Vagina (tissue), 2 donors: ENCODE data around the gene LRRC8E. TPM values are rescaled to one million over a fixed set of nuclear protein-coding genes. Genes with fewer than 3 reads are reported as not detected.
"Not testable (repeated sequence)": the region's sequence is repeated elsewhere in the genome, so short reads cannot be mapped to it uniquely, and the experiment has no call there.

Source experiments
- DNase-seq, 2 donors: peaks; one replicate each; pipeline ENCODE4 v3.0.0-alpha.2; 2017; ENCODE audit errors: extremely low spot score in 2 of 2
- H3K27ac ChIP-seq: fragments of 200-600 bp; sonication (generic); one replicate; pipeline ENCODE4 v1.5.1; 2019
- H3K27me3 ChIP-seq: fragments of 200-600 bp; sonication (generic); one replicate; pipeline ENCODE4 v1.5.1; 2019
- H3K36me3 ChIP-seq, 2 donors: fragments of 200-600 bp; sonication (generic); one replicate each; pipeline ENCODE4 v1.5.1; 2017 to 2019
- H3K4me1 ChIP-seq: fragments of 200-600 bp; sonication (generic); one replicate; pipeline ENCODE4 v1.5.1; 2019
- H3K4me3 ChIP-seq, 2 donors: fragments of 200-600 bp; sonication (generic); 1 replicate in 1 of 2; 2 replicates in 1 of 2; pipeline ENCODE4 v1.5.1; 2016 to 2019
- H3K9me3 ChIP-seq: fragments of 200-600 bp; sonication (generic); one replicate; pipeline ENCODE4 v1.5.1; 2019
- POLR2A ChIP-seq, 2 donors: fragments of 450-650 bp; IDR thresholded peaks; one replicate each; pipeline ENCODE4 v1.6.1; 2017; ENCODE audit warnings: antibody characterized with exemption in 2 of 2, mild to moderate bottlenecking in 2 of 2, moderate library complexity in 2 of 2
- POLR2AphosphoS5 ChIP-seq, 2 donors: sonication (generic); formaldehyde crosslinking; IDR thresholded peaks; one replicate each; pipeline ENCODE4 v1.9.0; 2017; ENCODE audit warnings: antibody characterized with exemption in 2 of 2, mild to moderate bottlenecking in 2 of 2, low read depth in 1 of 2; ENCODE audit not compliant: insufficient read depth in 1 of 2
- intact Hi-C: fragments of 100-400 bp; cut with DNase I; formaldehyde crosslinking; loops from one replicate; pipeline ENCODE4 v1.15.1; 2023
- total RNA-seq: library from RNA; depleted of rRNA; stranded (reverse); fragments of >200 nt; gene quantifications from one replicate; pipeline ENCODE4 v1.2.3, GENCODE V29; 2016
- TF ChIP-seq, protein P1 (sequence below), 3 experiments: fragments of 450-650 bp in 2 of 3; fragments of 200-600 bp in 1 of 3; sonication (generic) in 1 of 3; IDR thresholded peaks; one replicate each; pipeline ENCODE4 v1.5.1; 2017 to 2019; ENCODE audit warnings: antibody characterized with exemption in 3 of 3, mild to moderate bottlenecking in 2 of 3, moderate library complexity in 2 of 3

Gene LRRC8E
- total RNA-seq, 1 donor from 2014 or later = 6.6 TPM

DNA sequence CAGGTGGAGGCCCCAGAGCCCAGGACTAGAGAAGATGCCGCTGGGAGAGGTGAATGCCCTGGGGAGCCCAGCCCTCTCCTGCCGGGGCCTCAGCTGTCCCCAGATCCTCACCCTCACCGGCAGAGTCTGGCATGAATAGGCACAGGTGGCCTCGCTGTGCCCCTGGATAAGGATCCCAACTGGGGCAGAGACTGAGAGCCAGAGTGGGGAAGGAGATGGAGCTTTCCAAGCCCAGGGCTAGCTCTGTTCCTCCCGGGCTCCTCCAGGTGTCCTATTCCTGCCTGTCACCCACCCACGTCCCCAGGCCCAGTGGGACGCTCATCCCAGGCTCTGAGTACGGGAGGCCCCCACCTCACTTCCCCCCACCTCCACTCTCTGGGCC, 30.6 kb upstream of the LRRC8E start:
- Histone ChIP-seq H3K27ac (no peak overlapping the region), H3K4me3 (no peak overlapping the region), H3K9me3 (no peaks in the 10 kb centered on the region), H3K27me3 (no peaks in the 10 kb centered on the region), H3K4me1 (peaks cover 16% of the 10 kb centered on the region), H3K36me3 (no peaks in the 10 kb centered on the region)
- no peak for DNase-seq
- intact Hi-C loops = no loop called here
- TF ChIP-seq, protein P1, sequence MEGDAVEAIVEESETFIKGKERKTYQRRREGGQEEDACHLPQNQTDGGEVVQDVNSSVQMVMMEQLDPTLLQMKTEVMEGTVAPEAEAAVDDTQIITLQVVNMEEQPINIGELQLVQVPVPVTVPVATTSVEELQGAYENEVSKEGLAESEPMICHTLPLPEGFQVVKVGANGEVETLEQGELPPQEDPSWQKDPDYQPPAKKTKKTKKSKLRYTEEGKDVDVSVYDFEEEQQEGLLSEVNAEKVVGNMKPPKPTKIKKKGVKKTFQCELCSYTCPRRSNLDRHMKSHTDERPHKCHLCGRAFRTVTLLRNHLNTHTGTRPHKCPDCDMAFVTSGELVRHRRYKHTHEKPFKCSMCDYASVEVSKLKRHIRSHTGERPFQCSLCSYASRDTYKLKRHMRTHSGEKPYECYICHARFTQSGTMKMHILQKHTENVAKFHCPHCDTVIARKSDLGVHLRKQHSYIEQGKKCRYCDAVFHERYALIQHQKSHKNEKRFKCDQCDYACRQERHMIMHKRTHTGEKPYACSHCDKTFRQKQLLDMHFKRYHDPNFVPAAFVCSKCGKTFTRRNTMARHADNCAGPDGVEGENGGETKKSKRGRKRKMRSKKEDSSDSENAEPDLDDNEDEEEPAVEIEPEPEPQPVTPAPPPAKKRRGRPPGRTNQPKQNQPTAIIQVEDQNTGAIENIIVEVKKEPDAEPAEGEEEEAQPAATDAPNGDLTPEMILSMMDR (IDR thresholded peaks at IDR 0.05) = no peak
- TF ChIP-seq POLR2A (IDR thresholded peaks at IDR 0.05) = no peak
- no peak for TF ChIP-seq POLR2AphosphoS5 (IDR thresholded peaks at IDR 0.05; ENCODE audit: insufficient read depth in 1 of 2, low read depth in 1 of 2)

DNA sequence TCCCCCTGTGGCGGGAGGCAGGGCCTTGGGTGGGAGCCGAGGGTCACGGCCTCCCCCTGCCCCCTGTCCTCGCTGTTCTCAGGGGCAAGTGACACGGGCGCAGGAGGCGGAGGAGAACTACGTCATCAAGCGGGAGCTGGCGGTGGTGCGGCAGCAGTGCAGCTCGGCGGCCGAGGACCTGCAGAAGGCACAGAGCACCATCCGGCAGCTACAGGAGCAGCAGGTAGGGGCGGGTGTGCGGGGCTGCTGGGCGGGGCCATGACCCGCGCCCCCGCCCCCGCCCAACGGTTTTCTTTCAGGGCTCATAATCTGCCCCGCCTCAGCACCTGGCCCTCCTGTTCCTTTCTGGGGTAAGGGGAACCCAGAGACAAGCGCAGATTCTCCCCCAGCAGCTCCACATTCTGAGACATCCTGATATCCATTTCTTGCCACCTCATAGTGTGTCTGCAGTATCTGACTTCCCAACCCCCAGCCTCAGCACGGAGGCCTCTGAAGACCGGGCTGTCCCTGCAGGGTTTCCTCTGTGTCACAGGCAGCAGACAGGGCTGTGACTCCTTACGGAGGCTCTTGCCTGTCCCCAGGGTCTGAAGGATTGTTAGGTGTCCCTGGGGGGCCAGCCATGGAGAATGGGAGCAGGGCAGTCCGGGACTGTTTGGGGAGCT, 30.1 kb upstream of the LRRC8E start:
- no peaks in the 10 kb centered on the region for H3K36me3 ChIP-seq
- H3K27ac ChIP-seq = no peak overlapping the region
- no peaks in the 10 kb centered on the region for H3K9me3 ChIP-seq
- H3K4me3 ChIP-seq = no peak overlapping the region
- H3K4me1 ChIP-seq = peaks cover 11% of the 10 kb centered on the region
- no peak for DNase-seq
- intact Hi-C loops = no loop called here
- TF ChIP-seq, protein P1 (IDR thresholded peaks at IDR 0.05) = no peak
- no peak for TF ChIP-seq POLR2AphosphoS5 (IDR thresholded peaks at IDR 0.05; ENCODE audit: insufficient read depth in 1 of 2, low read depth in 1 of 2)
- no peak for TF ChIP-seq POLR2A (IDR thresholded peaks at IDR 0.05)
- no peaks in the 10 kb centered on the region for H3K27me3 ChIP-seq

DNA sequence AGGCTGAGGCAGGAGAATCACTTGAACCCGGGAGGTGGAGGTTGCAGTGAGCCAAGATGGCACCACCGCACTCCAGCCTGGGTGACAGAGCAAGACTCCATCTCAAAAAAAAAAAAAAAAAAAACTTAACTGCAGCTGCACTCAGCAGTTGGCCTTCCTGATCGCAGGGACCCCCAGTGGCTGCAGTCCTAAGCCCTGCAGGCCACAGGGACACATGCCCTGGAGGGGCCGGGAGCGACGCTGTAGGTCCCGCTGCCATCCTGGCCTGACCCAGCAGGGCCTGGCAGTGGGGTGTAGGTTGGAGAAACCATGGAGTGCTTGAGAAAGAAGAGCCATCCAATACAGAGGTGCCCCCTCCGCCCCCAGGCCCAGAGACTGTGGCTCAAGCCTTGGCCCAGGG, 29.2 kb upstream of the LRRC8E start:
- H3K36me3 ChIP-seq, H3K27ac ChIP-seq, H3K9me3 ChIP-seq, H3K4me3 ChIP-seq, intact Hi-C loops, H3K4me1 ChIP-seq, DNase-seq, H3K27me3 ChIP-seq: not testable (repeated sequence)

DNA sequence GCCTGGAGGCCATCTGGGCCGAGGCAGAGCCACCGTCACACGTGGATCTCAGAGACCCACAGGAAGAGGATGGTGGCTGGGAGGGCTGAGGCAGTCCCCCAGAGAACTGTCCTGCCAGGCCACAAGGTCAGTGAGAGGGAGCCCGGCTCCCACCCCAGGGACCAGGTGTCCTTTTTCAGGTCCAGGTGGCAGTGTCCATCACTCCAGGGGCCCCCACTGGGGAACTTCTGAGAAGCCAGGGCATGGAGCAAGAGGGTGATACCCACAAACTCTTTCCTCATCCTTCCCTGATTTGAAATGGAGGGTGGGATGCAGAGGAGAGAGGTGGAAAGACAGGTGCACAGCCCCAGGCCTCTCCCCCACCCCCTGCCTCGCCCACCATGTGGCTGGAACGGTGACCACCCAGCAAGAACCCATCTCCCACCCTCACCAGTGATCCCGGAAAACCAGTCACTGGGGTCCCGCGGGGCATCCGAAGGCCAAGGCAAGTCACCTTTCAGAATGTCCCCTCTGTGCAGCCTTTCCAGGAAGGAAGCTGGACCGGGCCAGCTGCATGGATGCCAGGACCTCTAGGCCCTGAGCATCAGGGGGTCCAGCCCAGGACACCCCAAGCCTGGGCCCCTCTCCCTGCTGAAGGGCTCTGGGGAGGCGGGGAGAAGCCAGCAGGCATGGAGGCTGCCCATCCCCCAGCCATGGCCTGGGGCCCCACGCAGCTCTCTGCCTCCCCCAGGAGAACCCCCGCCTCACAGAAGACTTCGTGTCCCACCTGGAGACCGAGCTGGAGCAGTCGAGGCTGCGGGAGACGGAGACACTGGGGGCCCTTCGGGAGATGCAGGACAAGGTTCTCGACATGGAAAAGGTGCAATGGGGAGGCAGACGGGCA, 28.2 kb upstream of the LRRC8E start:
- Histone ChIP-seq H3K27ac (no peak overlapping the region), H3K4me1 (peaks cover 8% of the 10 kb centered on the region), H3K4me3 (no peak overlapping the region), H3K36me3 (no peaks in the 10 kb centered on the region), H3K9me3 (no peaks in the 10 kb centered on the region), H3K27me3 (no peaks in the 10 kb centered on the region)
- DNase-seq = no peak
- intact Hi-C loops = no loop called here
- TF ChIP-seq, protein P1 (IDR thresholded peaks at IDR 0.05) = no peak
- no peak for TF ChIP-seq POLR2A (IDR thresholded peaks at IDR 0.05)
- TF ChIP-seq POLR2AphosphoS5 (IDR thresholded peaks at IDR 0.05; ENCODE audit: insufficient read depth in 1 of 2, low read depth in 1 of 2) = no peak

DNA sequence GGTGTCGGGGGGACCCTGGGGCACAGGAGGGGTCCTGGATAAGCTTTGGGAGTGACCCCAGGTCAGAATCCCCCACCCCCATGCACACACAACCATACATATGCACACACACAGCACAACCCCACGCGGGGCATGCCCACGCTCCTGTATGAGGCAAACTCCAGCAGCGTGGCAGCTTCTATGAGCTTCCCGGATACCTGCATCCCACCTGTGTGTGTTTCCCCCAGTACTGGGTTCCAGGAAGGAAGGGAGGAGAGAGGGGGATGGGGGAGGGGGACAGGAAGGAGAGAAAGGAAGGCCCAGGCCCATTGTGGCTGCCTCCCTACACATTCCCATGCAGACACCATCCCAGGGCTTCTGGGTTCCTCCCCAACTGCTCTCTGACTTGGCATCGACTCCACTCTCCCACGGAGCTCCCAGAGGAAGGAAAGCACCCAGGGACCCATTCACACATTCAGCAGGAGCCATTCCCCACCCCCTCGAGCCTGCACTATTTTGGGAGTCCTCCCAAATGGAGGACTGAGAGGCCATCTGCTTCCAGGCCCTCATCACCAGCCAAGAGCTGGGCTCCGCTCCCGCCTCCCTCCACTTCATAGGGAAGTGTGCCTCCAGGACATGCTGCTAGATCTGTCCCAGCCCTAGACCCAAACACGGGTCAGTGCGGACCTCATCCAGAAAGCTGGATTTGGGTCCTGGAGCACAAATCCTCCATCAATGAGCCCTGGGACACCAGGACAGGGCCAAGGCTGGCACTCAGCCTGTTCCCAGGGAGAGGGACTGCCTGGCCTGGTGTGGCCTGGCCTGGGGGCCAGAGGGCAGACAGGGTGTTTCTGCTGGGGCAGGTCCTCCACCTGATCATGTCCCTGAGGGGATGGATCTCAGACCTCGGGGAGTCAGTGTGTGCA, 27.3 kb upstream of the LRRC8E start:
- no peak overlapping the region for H3K27ac ChIP-seq
- H3K4me3 ChIP-seq = no peak overlapping the region
- H3K9me3 ChIP-seq = no peaks in the 10 kb centered on the region
- H3K27me3 ChIP-seq = no peaks in the 10 kb centered on the region
- H3K36me3 ChIP-seq = no peaks in the 10 kb centered on the region
- intact Hi-C loops = no loop called here
- DNase-seq = no peak
- H3K4me1 ChIP-seq = peaks cover 8% of the 10 kb centered on the region
- TF ChIP-seq POLR2A (IDR thresholded peaks at IDR 0.05) = no peak
- TF ChIP-seq, protein P1 (IDR thresholded peaks at IDR 0.05) = no peak
